HCT116 (cell line): Measurements from ENCODE around the gene ARHGAP20.

Source experiments
- CBX3 ChIP-seq: IDR thresholded peaks from 2 replicates; pipeline ENCODE4 v1.6.1; 2012; ENCODE audit warnings: low read depth
- CTCF ChIP-seq, 3 experiments: fragments of 200-600 bp in 1 of 3; sonication (generic) in 1 of 3; IDR thresholded peaks in 2 of 3; conservative IDR thresholded peaks in 1 of 3; 2 replicates each; pipeline ENCODE4 v1.5.1; 2012 to 2017; ENCODE audit warnings: low read depth in 2 of 3, low read length in 2 of 3, antibody characterized with exemption in 1 of 3, borderline replicate concordance in 1 of 3, control low read depth in 1 of 3, mild to moderate bottlenecking in 1 of 3, mixed read lengths in 1 of 3, mixed run types in 1 of 3, moderate library complexity in 1 of 3; ENCODE audit not compliant: insufficient read depth in 1 of 3
- EGR1 ChIP-seq: IDR thresholded peaks from 2 replicates; pipeline ENCODE4 v1.6.1; 2012; ENCODE audit warnings: low read depth
- EZH2 ChIP-seq: fragments of 200-600 bp; sonication (generic); IDR thresholded peaks from 2 replicates; pipeline ENCODE4 v1.6.1; 2017; ENCODE audit warnings: antibody characterized with exemption, mixed run types
- POLR2A ChIP-seq: IDR thresholded peaks from 2 replicates; pipeline ENCODE4 v1.7.0; 2011; ENCODE audit warnings: borderline replicate concordance; ENCODE audit not compliant: insufficient read depth, insufficient read length; ENCODE audit errors: extremely low read depth
- POLR2AphosphoS5 ChIP-seq: IDR thresholded peaks from 2 replicates; pipeline ENCODE4 v1.6.1; 2011; ENCODE audit warnings: mild to moderate bottlenecking, low read depth, low read length, moderate library complexity
- ZFX ChIP-seq: fragments of 450-650 bp; IDR thresholded peaks from 2 replicates; pipeline ENCODE4 v1.6.1; 2017

- TF ChIP-seq POLR2AphosphoS5 (no peak), CTCF (IDR thresholded peaks at IDR 0.05 in 2 of 3, conservative IDR thresholded peaks at IDR 0.05 in 1 of 3; ENCODE audit: borderline replicate concordance in 1 of 3, insufficient read depth in 1 of 3, low read depth in 2 of 3, low read length in 2 of 3) (no peak), EGR1 (no peak), EZH2 (no peak), POLR2A (no peak), ZFX (no peak), CBX3 (no peak)
These were observed 1.2 kb upstream of the ARHGAP20 start for GRCh38 chr11:110713449-110713776.
